ENCODE data around the gene MPIG6B.
A peak's percentile ranks its signal among the peaks of the same experiment; 100 is the strongest.

MPIG6B gene

DNA sequence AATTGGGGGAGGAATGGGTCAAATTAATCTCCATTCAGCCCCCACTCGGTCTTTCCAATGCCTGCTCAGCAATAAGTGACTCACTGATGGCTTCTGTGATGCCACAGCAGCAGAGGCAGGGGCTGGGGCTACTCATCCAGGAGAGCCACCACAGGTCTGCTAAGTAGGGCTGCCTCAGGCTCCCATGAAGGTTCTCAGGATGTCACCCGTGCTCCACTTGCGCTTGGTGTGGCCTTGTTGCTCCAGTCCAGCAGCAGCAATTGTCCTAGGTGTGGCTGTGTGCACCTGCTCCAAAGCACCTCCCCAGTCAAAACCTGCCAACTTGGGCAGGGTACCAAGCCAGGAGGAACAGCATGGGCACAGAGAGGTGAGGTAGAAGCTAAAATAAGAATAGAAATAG lies 1.0 kb upstream of the MPIG6B start:
- TF ChIP-seq, protein P1, sequence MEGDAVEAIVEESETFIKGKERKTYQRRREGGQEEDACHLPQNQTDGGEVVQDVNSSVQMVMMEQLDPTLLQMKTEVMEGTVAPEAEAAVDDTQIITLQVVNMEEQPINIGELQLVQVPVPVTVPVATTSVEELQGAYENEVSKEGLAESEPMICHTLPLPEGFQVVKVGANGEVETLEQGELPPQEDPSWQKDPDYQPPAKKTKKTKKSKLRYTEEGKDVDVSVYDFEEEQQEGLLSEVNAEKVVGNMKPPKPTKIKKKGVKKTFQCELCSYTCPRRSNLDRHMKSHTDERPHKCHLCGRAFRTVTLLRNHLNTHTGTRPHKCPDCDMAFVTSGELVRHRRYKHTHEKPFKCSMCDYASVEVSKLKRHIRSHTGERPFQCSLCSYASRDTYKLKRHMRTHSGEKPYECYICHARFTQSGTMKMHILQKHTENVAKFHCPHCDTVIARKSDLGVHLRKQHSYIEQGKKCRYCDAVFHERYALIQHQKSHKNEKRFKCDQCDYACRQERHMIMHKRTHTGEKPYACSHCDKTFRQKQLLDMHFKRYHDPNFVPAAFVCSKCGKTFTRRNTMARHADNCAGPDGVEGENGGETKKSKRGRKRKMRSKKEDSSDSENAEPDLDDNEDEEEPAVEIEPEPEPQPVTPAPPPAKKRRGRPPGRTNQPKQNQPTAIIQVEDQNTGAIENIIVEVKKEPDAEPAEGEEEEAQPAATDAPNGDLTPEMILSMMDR (IDR thresholded peaks at IDR 0.05; ENCODE audit: low read depth, low read length): no peak
- no peak overlapping the region for H3K4me3 ChIP-seq (ENCODE audit: low read depth, low read length)

DNA sequence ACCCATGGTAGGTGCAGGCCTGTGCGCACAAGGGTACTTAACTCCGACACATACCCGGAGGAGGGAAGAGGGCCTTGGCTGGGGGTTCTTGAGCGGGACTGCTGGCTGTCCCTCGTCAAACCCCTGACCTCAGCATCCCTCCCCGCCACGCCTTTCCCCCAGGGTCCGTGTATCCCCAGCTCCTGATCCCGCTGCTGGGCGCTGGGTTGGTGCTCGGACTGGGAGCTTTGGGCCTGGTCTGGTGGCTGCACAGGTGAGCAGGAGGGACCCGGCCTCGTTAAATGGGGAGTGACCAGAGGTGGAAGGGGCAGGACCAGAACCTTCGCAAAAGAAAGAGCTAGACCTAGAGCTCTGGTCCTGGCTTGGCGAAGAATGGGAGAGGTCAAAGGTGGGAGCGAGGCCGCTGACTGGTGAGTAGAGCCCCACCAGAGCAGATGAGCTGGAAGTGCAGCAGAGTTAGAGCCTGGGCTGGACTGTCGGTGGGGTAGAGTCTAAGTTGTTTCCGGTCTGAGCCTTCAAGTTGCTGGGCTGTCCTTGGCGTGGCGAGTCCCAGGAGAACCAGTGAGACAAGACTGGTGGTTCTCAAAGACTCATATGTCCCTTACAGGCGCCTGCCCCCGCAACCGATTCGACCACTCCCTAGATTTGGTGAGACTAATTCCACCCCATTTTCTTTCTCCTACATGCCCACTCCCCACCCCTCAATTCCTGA lies 963 bp downstream of the MPIG6B start:
- TF ChIP-seq, protein P1 (IDR thresholded peaks at IDR 0.05; ENCODE audit: low read depth, low read length): no peak
- no peak overlapping the region for H3K4me3 ChIP-seq (ENCODE audit: low read depth, low read length)

DNA sequence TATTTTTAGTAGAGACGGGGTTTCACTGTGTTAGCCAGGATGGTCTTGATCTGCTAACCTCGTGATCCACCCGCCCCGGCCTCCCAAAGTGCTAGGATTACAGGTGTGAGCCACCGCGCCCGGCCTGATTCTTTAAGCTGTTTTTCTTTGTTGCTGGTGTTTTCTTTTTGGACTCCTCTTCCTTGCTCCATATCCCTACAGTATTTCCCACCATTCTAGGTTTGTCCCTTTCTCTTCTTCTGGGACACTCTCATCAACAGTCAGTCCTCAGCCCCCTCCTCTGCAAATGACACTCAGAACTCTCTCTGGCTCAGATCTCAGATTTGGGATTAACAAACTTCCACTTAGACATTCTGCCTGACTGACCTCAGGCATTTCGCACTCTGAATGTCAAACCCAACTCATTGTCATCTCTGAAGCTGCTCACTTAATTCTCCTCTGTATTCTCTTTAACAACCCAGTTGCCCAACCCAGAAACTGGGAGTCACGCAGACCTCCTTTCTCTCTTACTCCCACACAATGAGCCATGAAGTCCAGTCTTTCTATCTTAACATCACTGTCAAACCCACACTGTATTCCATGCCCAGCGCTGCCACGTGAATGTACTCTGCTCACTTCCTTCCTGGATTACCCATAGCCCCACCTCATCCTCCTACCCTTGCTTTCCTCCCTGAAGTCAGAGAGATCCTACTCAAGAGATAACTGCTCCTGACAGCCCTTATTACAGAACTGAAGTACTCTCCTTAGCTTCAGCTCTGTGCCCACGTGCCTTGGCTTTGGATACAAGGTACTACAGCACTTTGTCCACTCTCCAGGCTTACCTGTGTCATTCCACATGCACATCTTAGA lies 2.6 kb downstream of the MPIG6B start:
- TF ChIP-seq, protein P1 (IDR thresholded peaks at IDR 0.05; ENCODE audit: low read depth, low read length): no peak
- H3K4me3 ChIP-seq (ENCODE audit: low read depth, low read length): no peak overlapping the region

DNA sequence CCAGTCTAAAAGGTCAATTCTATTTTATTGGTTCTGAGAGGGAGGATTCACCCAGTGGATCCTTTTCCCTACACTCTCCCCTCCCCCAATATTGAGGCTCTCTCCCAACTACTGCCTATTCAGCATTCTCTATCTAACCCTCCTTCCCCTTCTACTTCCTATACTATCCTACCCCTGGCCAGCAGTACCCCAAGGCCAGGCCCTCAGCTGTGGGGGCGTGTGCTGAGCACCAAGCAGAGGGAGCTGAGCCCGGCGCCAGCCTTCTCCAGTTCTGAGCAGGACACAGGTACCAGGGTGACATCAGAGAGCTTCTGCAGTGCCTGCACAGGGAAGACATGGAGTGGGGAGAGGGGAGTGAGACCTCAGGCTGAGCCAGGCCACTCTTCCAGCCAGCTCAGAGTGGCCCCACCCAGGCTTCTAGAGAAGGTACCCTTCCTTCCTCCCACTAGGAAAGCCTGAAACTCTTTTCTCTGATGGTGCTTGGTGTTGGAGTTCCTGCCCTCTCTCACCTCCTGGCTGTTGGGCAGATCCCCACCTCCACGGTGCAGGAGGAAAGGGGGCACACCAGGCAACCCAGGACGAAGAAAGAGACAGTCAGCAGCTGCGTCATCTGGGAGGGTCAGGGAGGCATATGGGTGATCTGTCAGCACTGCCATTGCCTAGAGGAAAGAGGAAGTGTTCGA lies 4.0 kb downstream of the MPIG6B start:
- H3K4me3 ChIP-seq (ENCODE audit: low read depth, low read length): no peak overlapping the region
- TF ChIP-seq, protein P1 (IDR thresholded peaks at IDR 0.05; ENCODE audit: low read depth, low read length): no peak

DNA sequence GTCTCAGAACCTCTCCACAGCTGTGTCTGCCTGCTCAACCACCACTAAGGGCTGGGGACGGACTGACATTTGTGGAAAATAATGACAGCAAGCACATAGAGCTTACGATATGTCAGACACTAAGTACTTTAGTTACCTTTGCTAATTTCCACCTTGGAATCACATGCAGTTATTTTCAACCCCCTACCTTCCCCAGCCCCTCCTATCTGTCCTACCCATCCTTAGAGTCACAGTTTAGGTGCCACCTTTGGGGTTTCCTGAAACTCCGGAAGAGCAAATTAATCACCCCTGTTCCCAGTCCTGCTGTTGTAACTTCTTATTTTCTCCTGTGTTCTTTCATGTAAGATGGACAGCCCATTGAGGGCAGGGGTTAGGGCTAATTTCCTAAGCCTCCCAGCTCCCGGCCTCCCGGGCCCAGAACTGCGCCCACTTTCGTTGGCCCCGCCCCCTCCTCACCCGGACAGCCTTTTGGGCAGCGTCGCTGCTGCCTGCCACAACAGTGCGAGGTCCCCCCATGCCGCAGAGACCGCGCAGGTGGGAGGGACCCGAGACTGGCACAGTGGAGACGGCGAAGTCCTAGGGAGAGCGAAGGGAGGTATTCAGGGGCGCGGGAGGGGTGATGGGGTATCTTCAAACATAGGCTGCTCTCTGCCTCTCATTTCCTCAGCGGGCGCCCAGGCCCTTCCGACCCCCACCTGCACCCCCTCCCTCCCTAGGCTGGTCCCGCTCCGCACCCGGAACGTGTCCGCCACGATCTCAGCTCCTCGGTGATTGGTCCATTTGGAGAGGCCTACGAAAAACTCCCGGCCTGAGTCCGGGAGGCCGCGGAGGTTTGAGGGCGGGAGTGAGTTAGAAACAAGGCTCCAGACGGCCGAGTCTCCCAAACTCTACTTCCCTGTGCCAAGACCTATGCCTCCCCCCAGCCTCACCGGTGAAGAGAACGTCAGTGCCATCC lies 4.8 kb downstream of the MPIG6B start:
- TF ChIP-seq, protein P1 (IDR thresholded peaks at IDR 0.05; ENCODE audit: low read depth, low read length): no peak
- H3K4me3 ChIP-seq (ENCODE audit: low read depth, low read length): peak overlapping the region; percentile 80; the same call in 1 of the 2 replicates

DNA sequence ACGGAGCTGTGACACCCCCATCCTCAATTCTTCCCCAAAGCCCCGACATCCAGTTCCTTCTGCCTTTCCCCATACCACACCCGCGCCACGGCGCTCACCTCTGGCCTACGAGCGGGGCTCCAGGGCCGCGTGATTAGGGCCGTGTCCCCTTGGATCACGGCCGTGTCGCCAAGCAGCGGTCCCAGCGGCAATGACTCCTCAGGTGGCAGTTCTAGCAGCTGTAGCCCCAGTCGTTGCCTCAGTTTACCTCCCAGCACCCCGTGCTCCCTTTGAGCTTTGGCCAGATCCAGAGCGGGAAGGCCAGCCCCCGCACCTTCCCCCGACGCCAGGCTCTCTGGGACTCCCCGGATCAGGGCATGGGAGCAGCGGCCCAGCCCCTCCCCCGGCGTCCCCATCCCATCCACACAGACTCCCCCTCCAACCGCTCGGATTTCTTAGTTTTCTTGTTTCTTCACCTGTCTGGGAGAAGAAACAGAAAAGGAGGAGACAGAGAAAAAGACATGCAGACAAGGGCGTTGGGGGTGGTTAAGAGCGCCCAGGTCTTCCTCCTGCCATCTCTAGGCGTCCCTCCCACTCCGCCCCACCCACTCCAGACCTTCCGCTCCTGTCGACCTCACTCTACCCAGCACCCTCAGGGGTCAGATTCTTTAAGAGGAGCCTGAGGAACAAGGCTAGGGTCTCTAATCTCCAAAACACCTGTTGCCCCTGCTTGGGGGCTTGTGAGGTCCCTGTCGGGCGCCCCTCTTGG lies 5.8 kb downstream of the MPIG6B start, which contains the start of gene DDAH2:
DDAH2 (minus strand) TSS at position 533 of the 748 bp plus-strand sequence; CDS start at position 395, 138 bp downstream.
- H3K4me3 ChIP-seq (ENCODE audit: low read depth, low read length): peak within 1 kb of the TSS; percentile 80
- TF ChIP-seq, protein P1 (IDR thresholded peaks at IDR 0.05; ENCODE audit: low read depth, low read length): peak; percentile 71; the same call in 1 of the 2 replicates

Data from WI38 (cell line).